ENCODE data around the gene CEACAM18. TPM values are rescaled to one million over a fixed set of nuclear protein-coding genes. Genes with fewer than 3 reads are reported as not detected.

The CEACAM18 gene
- total and polyA plus RNA-seq, 10 of the 15 experiments (the other 5 are each of a cell fraction or from before 2014, with no cell fraction given) = not detected

DNA sequence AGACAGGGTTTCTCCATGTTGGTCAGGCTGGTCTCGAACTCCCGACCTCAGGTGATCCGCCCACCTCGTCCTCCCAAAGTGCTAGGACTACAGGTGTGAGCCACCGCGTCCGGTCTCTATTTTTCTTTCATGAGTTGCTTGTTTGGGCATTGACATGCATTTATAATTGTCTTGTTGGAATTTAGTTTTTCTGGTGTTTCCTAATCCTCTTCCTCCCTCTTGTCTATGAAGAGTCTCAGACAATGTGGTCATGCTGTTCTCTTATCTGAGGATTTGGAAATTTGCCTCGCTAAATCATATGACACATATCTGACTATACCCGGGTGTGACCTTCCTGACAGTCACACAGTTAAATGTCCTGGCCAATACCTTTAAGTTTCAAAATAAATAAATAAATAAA lies 7.4 kb upstream of the CEACAM18 start (continued):
- TF ChIP-seq, protein P1, sequence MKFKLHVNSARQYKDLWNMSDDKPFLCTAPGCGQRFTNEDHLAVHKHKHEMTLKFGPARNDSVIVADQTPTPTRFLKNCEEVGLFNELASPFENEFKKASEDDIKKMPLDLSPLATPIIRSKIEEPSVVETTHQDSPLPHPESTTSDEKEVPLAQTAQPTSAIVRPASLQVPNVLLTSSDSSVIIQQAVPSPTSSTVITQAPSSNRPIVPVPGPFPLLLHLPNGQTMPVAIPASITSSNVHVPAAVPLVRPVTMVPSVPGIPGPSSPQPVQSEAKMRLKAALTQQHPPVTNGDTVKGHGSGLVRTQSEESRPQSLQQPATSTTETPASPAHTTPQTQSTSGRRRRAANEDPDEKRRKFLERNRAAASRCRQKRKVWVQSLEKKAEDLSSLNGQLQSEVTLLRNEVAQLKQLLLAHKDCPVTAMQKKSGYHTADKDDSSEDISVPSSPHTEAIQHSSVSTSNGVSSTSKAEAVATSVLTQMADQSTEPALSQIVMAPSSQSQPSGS (IDR thresholded peaks at IDR 0.05; ENCODE audit: low read length) = no peak
- no peak for TF ChIP-seq CHD2 (IDR thresholded peaks at IDR 0.05; ENCODE audit: borderline replicate concordance, low read depth, low read length)

DNA sequence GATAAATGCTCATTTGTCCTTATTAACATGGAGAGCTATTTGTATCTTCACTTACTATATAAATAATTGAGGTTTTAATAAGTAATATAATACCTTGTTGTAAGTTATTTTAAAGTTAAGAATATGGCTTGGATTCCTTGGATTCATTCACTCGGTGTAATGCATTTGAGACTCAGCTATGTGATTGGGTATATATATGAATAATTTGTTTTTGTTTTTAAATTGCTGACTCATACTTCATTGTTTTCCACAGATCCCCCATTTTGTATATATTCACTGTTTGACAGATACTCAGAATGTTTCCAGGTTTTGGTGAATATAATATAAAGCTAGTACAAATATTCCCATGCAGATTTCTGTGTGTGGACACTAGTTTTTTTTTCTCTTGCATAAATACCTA lies 6.8 kb upstream of the CEACAM18 start:
- no peak overlapping the region for H3K9ac ChIP-seq (ENCODE audit: control insufficient read depth, insufficient read depth, low read length)
- no peaks in the 10 kb centered on the region; the same call in 2 of the 3 replicates for H3K9me3 ChIP-seq (replicated peaks; ENCODE audit: control insufficient read depth, insufficient read depth, low read length)
- H3K4me3 ChIP-seq = no peak overlapping the region
- DNase-seq (ENCODE audit: low read depth, low spot score) (no peak), ATAC-seq (no peak), FAIRE-seq (no peak)
- SMC1A ChIA-PET (ENCODE audit: uncharacterized antibody, unreplicated experiment) = interaction anchor here (1.1 to 6.4 kb wide), 4 partner anchors 32 to 188 kb away, joined by 3 to 110 read pairs (median 4); no protein-coding TSS in a partner anchor
- H4K20me1 ChIP-seq (ENCODE audit: control insufficient read depth, insufficient read depth) = no peaks in the 10 kb centered on the region; the same call in 1 of the 2 replicates
- H3K79me2 ChIP-seq (ENCODE audit: control insufficient read depth, insufficient read depth, low read length) = no peaks in the 10 kb centered on the region
- H3K27ac ChIP-seq (ENCODE audit: control insufficient read depth, insufficient read depth) = no peak overlapping the region
- BruUV-seq (replicated peaks) = no TSS peak
- in situ Hi-C loops (cut with MboI) (loop anchor here (5.0 kb wide), 1 partner anchor 186 kb away; no protein-coding TSS in a partner anchor), intact Hi-C loops (cut with micrococcal nuclease; ENCODE audit: unreplicated experiment) (loop anchor here (5.0 kb wide), 1 partner anchor 41 kb away; no protein-coding TSS in a partner anchor)
- H3K4me2 ChIP-seq (ENCODE audit: control insufficient read depth, insufficient read depth) = no peak overlapping the region
- RAD21 ChIA-PET (ENCODE audit: unreplicated experiment) = interaction anchor here (1.6 to 5.4 kb wide), 3 partner anchors 44 to 306 kb away, joined by 3 to 133 read pairs (median 6); no protein-coding TSS in a partner anchor
- no peaks in the 10 kb centered on the region for H3K36me3 ChIP-seq (ENCODE audit: control insufficient read depth in 2 of 2, insufficient read depth in 2 of 2, low read length in 1 of 2)
- 27% methylated on average over 1 of the region's 1 CpG for WGBS (ENCODE audit: insufficient coverage, insufficient replicate concordance, low lambda C conversion rate, missing lambda C conversion rate)
- POLR2A ChIA-PET = no interaction called here
- TF ChIP-seq BHLHE40 (IDR thresholded peaks at IDR 0.05; ENCODE audit: borderline replicate concordance in 1 of 2, low read depth in 2 of 2, low read length in 1 of 2) = no peak
- TF ChIP-seq KAT2A (conservative IDR thresholded peaks at IDR 0.05; ENCODE audit: control insufficient read depth, low read depth, low read length) = no peak
- TF ChIP-seq, protein P2, sequence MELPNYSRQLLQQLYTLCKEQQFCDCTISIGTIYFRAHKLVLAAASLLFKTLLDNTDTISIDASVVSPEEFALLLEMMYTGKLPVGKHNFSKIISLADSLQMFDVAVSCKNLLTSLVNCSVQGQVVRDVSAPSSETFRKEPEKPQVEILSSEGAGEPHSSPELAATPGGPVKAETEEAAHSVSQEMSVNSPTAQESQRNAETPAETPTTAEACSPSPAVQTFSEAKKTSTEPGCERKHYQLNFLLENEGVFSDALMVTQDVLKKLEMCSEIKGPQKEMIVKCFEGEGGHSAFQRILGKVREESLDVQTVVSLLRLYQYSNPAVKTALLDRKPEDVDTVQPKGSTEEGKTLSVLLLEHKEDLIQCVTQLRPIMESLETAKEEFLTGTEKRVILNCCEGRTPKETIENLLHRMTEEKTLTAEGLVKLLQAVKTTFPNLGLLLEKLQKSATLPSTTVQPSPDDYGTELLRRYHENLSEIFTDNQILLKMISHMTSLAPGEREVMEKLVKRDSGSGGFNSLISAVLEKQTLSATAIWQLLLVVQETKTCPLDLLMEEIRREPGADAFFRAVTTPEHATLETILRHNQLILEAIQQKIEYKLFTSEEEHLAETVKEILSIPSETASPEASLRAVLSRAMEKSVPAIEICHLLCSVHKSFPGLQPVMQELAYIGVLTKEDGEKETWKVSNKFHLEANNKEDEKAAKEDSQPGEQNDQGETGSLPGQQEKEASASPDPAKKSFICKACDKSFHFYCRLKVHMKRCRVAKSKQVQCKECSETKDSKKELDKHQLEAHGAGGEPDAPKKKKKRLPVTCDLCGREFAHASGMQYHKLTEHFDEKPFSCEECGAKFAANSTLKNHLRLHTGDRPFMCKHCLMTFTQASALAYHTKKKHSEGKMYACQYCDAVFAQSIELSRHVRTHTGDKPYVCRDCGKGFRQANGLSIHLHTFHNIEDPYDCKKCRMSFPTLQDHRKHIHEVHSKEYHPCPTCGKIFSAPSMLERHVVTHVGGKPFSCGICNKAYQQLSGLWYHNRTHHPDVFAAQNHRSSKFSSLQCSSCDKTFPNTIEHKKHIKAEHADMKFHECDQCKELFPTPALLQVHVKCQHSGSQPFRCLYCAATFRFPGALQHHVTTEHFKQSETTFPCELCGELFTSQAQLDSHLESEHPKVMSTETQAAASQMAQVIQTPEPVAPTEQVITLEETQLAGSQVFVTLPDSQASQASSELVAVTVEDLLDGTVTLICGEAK (IDR thresholded peaks at IDR 0.05; ENCODE audit: borderline replicate concordance) = no peak
- no peak for TF ChIP-seq RAD51 (IDR thresholded peaks at IDR 0.05)
- TF ChIP-seq NFYA (IDR thresholded peaks at IDR 0.05; ENCODE audit: borderline replicate concordance, low read depth, low read length) = no peak
- H2AFZ ChIP-seq (ENCODE audit: control insufficient read depth, low read depth, low read length) = no peak overlapping the region
- H3K27me3 ChIP-seq (replicated peaks in 1 of 2; ENCODE audit: control insufficient read depth in 2 of 2, insufficient read depth in 2 of 2, low read length in 1 of 2) = no peaks in the 10 kb centered on the region; a peak in 1 of 4 replicates
- no peaks in the 10 kb centered on the region for H3K4me1 ChIP-seq (ENCODE audit: control insufficient read depth, insufficient read depth, low read length)
- CTCF ChIA-PET = interaction anchor here (0.9 to 10.8 kb wide), 8 partner anchors 9 to 307 kb away, joined by 3 to 281 read pairs (median 3); no protein-coding TSS in a partner anchor

Measured in GM12878 (cell line).